Measurements from ENCODE around the gene PRR23A.

DNA sequence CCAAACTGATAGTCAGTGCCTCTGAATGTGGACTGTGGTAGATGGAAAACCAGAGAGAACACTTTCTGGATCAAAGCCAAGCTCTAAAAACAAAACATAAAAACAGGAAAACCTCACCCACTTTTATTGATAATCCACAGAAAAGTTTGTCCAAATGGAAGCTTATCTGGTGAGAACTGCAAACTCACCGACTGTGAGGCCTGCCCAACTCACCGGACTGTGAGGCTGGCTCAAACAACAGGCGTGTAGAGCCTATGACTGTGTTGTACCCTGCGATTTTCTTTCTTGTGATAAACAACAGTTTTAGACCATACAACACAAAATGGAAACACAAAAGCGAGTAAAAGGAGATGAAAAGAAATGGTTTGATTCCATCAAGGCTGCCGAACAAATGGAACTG is 31.4 kb upstream of the PRR23A start:
- TF ChIP-seq POLR2A (IDR thresholded peaks at IDR 0.05), result no peak
- TF ChIP-seq, protein P1, sequence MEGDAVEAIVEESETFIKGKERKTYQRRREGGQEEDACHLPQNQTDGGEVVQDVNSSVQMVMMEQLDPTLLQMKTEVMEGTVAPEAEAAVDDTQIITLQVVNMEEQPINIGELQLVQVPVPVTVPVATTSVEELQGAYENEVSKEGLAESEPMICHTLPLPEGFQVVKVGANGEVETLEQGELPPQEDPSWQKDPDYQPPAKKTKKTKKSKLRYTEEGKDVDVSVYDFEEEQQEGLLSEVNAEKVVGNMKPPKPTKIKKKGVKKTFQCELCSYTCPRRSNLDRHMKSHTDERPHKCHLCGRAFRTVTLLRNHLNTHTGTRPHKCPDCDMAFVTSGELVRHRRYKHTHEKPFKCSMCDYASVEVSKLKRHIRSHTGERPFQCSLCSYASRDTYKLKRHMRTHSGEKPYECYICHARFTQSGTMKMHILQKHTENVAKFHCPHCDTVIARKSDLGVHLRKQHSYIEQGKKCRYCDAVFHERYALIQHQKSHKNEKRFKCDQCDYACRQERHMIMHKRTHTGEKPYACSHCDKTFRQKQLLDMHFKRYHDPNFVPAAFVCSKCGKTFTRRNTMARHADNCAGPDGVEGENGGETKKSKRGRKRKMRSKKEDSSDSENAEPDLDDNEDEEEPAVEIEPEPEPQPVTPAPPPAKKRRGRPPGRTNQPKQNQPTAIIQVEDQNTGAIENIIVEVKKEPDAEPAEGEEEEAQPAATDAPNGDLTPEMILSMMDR (IDR thresholded peaks at IDR 0.05), result no peak

Data from Peyer's patch (tissue), 4 donors.